BE2C (cell line): ENCODE measurements around the gene ABCB8.

ENCODE experiments used
- DNase-seq: peaks from one replicate; pipeline ENCODE4 v3.0.0-alpha.2; 2020
- H3K27me3 ChIP-seq: fragments of 250-450 bp; sonication (Bioruptor Pico); 2 replicates; pipeline ENCODE4 v1.5.1; 2020; ENCODE audit warnings: mild to moderate bottlenecking
- H3K36me3 ChIP-seq: fragments of 250-450 bp; sonication (Bioruptor Pico); 2 replicates; pipeline ENCODE4 v1.5.1; 2020; ENCODE audit warnings: mild to moderate bottlenecking
- H3K4me1 ChIP-seq: fragments of 250-450 bp; sonication (Bioruptor Pico); 2 replicates; pipeline ENCODE4 v1.5.1; 2020
- H3K4me3 ChIP-seq: 2 replicates; pipeline ENCODE4 v1.5.1; 2011; ENCODE audit warnings: low read depth, low read length
- H3K9me3 ChIP-seq: fragments of 250-450 bp; sonication (Bioruptor Pico); 2 replicates; pipeline ENCODE4 v1.5.1; 2020
- TF ChIP-seq, protein P1 (sequence below): IDR thresholded peaks from 2 replicates; pipeline ENCODE4 v1.5.1; 2012; ENCODE audit warnings: mild to moderate bottlenecking, low read depth, low read length

ABCB8 gene

GRCh38 chr7:150990416-150991186 lies 37.6 kb upstream of the ABCB8 start, which contains the start of gene NOS3:
TSS of gene NOS3 (plus strand) at chr7:150991017. CDS start at chr7:150993804, 2,787 bp downstream.
- Histone ChIP-seq H3K9me3 (no peaks in the 10 kb centered on the region), H3K4me1 (peaks cover 19% of the 10 kb centered on the region), H3K27me3 (no peaks in the 10 kb centered on the region), H3K4me3 (no peak within 1 kb of the TSS), H3K36me3 (no peaks in the 10 kb centered on the region)
- no peak for DNase-seq
- TF ChIP-seq, protein P1, sequence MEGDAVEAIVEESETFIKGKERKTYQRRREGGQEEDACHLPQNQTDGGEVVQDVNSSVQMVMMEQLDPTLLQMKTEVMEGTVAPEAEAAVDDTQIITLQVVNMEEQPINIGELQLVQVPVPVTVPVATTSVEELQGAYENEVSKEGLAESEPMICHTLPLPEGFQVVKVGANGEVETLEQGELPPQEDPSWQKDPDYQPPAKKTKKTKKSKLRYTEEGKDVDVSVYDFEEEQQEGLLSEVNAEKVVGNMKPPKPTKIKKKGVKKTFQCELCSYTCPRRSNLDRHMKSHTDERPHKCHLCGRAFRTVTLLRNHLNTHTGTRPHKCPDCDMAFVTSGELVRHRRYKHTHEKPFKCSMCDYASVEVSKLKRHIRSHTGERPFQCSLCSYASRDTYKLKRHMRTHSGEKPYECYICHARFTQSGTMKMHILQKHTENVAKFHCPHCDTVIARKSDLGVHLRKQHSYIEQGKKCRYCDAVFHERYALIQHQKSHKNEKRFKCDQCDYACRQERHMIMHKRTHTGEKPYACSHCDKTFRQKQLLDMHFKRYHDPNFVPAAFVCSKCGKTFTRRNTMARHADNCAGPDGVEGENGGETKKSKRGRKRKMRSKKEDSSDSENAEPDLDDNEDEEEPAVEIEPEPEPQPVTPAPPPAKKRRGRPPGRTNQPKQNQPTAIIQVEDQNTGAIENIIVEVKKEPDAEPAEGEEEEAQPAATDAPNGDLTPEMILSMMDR: no peak

DNA sequence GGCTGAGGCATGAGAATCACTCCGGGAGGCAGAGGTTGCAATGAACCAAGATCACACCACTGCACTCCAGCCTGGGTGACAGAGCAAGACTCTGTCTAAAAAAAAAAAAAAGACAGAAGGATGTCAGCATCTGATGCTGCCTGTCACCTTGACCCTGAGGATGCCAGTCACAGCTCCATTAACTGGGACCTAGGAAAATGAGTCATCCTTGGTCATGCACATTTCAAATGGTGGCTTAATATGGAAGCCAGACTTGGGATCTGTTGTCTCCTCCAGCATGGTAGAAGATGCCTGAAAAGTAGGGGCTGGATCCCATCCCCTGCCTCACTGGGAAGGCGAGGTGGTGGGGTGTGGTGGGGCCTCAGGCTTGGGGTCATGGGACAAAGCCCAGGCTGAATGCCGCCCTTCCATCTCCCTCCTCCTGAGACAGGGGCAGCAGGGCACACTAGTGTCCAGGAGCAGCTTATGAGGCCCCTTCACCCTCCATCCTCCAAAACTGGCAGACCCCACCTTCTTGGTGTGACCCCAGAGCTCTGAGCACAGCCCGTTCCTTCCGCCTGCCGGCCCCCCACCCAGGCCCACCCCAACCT lies 36.1 kb upstream of the ABCB8 start:
- Histone ChIP-seq H3K4me3 (no peak overlapping the region), H3K27me3 (no peaks in the 10 kb centered on the region), H3K4me1 (peaks cover 13% of the 10 kb centered on the region), H3K9me3 (no peaks in the 10 kb centered on the region), H3K36me3 (no peaks in the 10 kb centered on the region)
- no peak for DNase-seq
- TF ChIP-seq, protein P1: no peak

- Histone ChIP-seq H3K27me3 (no peaks in the 10 kb centered on the region), H3K4me1 (peaks cover 13% of the 10 kb centered on the region), H3K9me3 (no peaks in the 10 kb centered on the region), H3K36me3 (no peaks in the 10 kb centered on the region), H3K4me3 (no peak overlapping the region)
- TF ChIP-seq, protein P1: no peak
- DNase-seq: peak; percentile 70
Measured at GRCh38 chr7:150992833-150993302, 35.4 kb upstream of the ABCB8 start.

DNA sequence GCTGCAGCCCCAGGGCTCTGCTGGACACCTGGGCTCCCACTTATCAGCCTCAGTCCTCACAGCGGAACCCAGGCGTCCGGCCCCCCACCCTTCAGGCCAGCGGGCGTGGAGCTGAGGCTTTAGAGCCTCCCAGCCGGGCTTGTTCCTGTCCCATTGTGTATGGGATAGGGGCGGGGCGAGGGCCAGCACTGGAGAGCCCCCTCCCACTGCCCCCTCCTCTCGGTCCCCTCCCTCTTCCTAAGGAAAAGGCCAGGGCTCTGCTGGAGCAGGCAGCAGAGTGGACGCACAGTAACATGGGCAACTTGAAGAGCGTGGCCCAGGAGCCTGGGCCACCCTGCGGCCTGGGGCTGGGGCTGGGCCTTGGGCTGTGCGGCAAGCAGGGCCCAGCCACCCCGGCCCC lies 34.7 kb upstream of the ABCB8 start:
- TF ChIP-seq, protein P1: no peak
- Histone ChIP-seq H3K27me3 (no peaks in the 10 kb centered on the region), H3K36me3 (no peaks in the 10 kb centered on the region)

DNA sequence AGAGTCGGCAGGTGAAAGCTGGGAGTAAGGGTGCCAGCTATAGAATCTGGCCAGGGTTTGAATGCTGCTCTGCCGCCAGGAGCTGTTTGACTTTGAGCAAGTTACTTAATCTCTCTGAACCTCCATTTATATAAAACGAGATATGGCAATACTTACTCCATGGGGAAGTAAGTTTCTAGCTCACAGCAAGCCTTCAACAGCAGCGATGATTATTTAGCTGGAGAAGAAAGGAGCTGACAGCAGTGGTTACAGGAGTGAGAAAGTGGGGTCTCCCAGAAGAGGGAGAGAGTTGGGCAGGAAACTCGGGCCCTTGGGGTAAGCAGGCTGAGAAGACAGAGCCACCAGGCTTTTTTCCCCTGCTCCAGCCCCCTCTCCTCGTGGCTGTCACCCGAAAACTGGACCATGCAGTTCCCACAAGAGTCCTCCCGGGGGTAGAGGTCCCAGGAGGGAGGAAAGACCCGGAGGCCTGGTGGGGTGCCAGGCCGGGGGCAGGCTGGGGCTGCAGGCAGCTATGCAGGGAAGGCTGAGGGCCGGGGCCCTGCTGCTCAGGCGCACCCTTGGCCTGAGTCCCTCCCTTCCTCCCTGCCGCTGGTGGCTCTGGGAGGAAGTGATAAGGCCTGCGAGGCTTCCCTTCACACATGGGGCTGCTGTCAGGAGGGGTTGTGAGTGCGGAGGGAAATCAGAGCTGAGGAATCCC lies 34.0 kb upstream of the ABCB8 start:
- TF ChIP-seq, protein P1: no peak
- peak; percentile 58 for DNase-seq
- no peaks in the 10 kb centered on the region for H3K27me3 ChIP-seq
- H3K9me3 ChIP-seq: no peaks in the 10 kb centered on the region
- H3K4me1 ChIP-seq: peaks cover 9% of the 10 kb centered on the region
- H3K36me3 ChIP-seq: no peaks in the 10 kb centered on the region
- H3K4me3 ChIP-seq: no peak overlapping the region

More for the DNA sequence above, 34.7 kb upstream of the ABCB8 start:
- H3K4me1 ChIP-seq: peaks cover 9% of the 10 kb centered on the region
- H3K9me3 ChIP-seq: no peaks in the 10 kb centered on the region
- no peak for DNase-seq
- no peak overlapping the region for H3K4me3 ChIP-seq
